ENCODE results near the gene AACS.

The AACS gene

GRCh38 chr12:125185740-125186470 lies 120.7 kb downstream of the AACS start, which contains the start of gene TMEM132B (continued):
- no peak for TF ChIP-seq TRIM28 (IDR thresholded peaks at IDR 0.05; ENCODE audit: borderline replicate concordance, low read length)
- no peak for TF ChIP-seq SALL2 (tag by site-specific recombination; IDR thresholded peaks at IDR 0.05; ENCODE audit: borderline replicate concordance)
- TF ChIP-seq ZNF335 (tag by site-specific recombination; conservative IDR thresholded peaks at IDR 0.05): peak; percentile 91
- TF ChIP-seq TCF7L2 (IDR thresholded peaks at IDR 0.05; ENCODE audit: borderline replicate concordance, low read depth, low read length): no peak
- TF ChIP-seq PRDM1 (tag by site-specific recombination; IDR thresholded peaks at IDR 0.05): no peak
- no peak for TF ChIP-seq ZNF624 (tag by site-specific recombination; IDR thresholded peaks at IDR 0.05)
- TF ChIP-seq ZNF341 (tag by site-specific recombination; IDR thresholded peaks at IDR 0.05; ENCODE audit: low read depth): peak; percentile 23; the same call in 1 of the 2 replicates
- no peak for TF ChIP-seq ZNF148 (tag by site-specific recombination; IDR thresholded peaks at IDR 0.05; ENCODE audit: borderline replicate concordance)
- 0 out of 2 replicates have a peak, but pooled peaks have one; percentile 32 for TF ChIP-seq ZBTB17 (tag by site-specific recombination; IDR thresholded peaks at IDR 0.05)
- TF ChIP-seq KLF16 (tag by site-specific recombination; IDR thresholded peaks at IDR 0.05): no peak; the same call in 1 of the 2 replicates
- TF ChIP-seq ZNF658 (tag by site-specific recombination; IDR thresholded peaks at IDR 0.05): no peak
- no peak for TF ChIP-seq KLF7 (tag by site-specific recombination; IDR thresholded peaks at IDR 0.05; ENCODE audit: borderline replicate concordance)
- peak; percentile 20; the same call in 1 of the 2 replicates for TF ChIP-seq OSR2 (tag by site-specific recombination; IDR thresholded peaks at IDR 0.05)
- no peak for TF ChIP-seq ZBTB1 (tag by site-specific recombination; IDR thresholded peaks at IDR 0.05)
- TF ChIP-seq ZNF776 (tag by site-specific recombination; IDR thresholded peaks at IDR 0.05; ENCODE audit: borderline replicate concordance): no peak
- peak; percentile 47; the same call in 1 of the 2 replicates for TF ChIP-seq KLF17 (tag by site-specific recombination; IDR thresholded peaks at IDR 0.05)
- no peak for TF ChIP-seq HIC1 (tag by site-specific recombination; IDR thresholded peaks at IDR 0.05)
- peak; percentile 31; the same call in 1 of the 2 replicates for TF ChIP-seq KLF10 (tag by site-specific recombination; IDR thresholded peaks at IDR 0.05)
- peak; percentile 77 for TF ChIP-seq PATZ1 (tag by site-specific recombination; IDR thresholded peaks at IDR 0.05)
- TF ChIP-seq ZNF37A (tag by site-specific recombination; IDR thresholded peaks at IDR 0.05): 0 out of 2 replicates have a peak, but pooled peaks have one; percentile 8
- peak; percentile 38; the same call in 1 of the 2 replicates for TF ChIP-seq IKZF3 (tag by site-specific recombination; IDR thresholded peaks at IDR 0.05)
- TF ChIP-seq PBX3 (CRISPR knock-in tag; IDR thresholded peaks at IDR 0.05): no peak
- peak; percentile 78 for TF ChIP-seq ZBTB26 (tag by site-specific recombination; optimal IDR thresholded peaks at IDR 0.05)
- no peak for TF ChIP-seq ZNF629 (tag by site-specific recombination; IDR thresholded peaks at IDR 0.05)
- TF ChIP-seq WT1 (tag by site-specific recombination; IDR thresholded peaks at IDR 0.05): peak; percentile 50; the same call in 1 of the 2 replicates
- TF ChIP-seq ZNF639 (tag by site-specific recombination; IDR thresholded peaks at IDR 0.05): no peak
- TF ChIP-seq ZNF600 (tag by site-specific recombination; IDR thresholded peaks at IDR 0.05): no peak
- TF ChIP-seq OVOL3 (tag by site-specific recombination; IDR thresholded peaks at IDR 0.05): no peak
